Suprapubic skin (tissue), 4 donors: ENCODE data around the gene B4GALNT4. TPM values are rescaled to one million over a fixed set of nuclear protein-coding genes. Genes with fewer than 3 reads are reported as not detected.
"Not testable (repeated sequence)": the region's sequence is repeated elsewhere in the genome, so short reads cannot be mapped to it uniquely, and the experiment has no call there.

Experiments used
- DNase-seq, 2 donors: peaks; one replicate each; pipeline ENCODE4 v3.0.0-alpha.2; 2019; ENCODE audit warnings: low spot score in 2 of 2
- H3K27ac ChIP-seq: fragments of 200-600 bp; sonication (generic); one replicate; pipeline ENCODE4 v1.5.1; 2019
- H3K27me3 ChIP-seq: fragments of 200-600 bp; sonication (generic); one replicate; pipeline ENCODE4 v1.5.1; 2019
- H3K36me3 ChIP-seq: fragments of 200-600 bp; sonication (generic); one replicate; pipeline ENCODE4 v1.5.1; 2019
- H3K4me1 ChIP-seq: fragments of 200-600 bp; sonication (generic); one replicate; pipeline ENCODE4 v1.5.1; 2019
- H3K4me3 ChIP-seq: fragments of 200-600 bp; sonication (generic); one replicate; pipeline ENCODE4 v1.5.1; 2019; ENCODE audit warnings: mild to moderate bottlenecking
- H3K9me3 ChIP-seq: fragments of 200-600 bp; sonication (generic); one replicate; pipeline ENCODE4 v1.5.1; 2019
- EP300 ChIP-seq: sonication (generic); formaldehyde crosslinking; IDR thresholded peaks from one replicate; pipeline ENCODE4 v1.6.1; 2017; ENCODE audit warnings: antibody characterized with exemption
- POLR2A ChIP-seq, 2 donors: fragments of 450-650 bp; IDR thresholded peaks; one replicate each; pipeline ENCODE4 v1.6.1; 2017; ENCODE audit warnings: antibody characterized with exemption in 2 of 2, mild to moderate bottlenecking in 2 of 2, moderate library complexity in 2 of 2
- POLR2AphosphoS5 ChIP-seq, 3 donors: sonication (generic); formaldehyde crosslinking; IDR thresholded peaks; one replicate each; pipeline ENCODE4 v1.6.1; 2017; ENCODE audit warnings: antibody characterized with exemption in 3 of 3
- WGBS: methylation state at CpG from one replicate; pipeline ENCODE4 v1.1.5; 2018; 5-methylcytosine and 5-hydroxymethylcytosine counted together
- total RNA-seq, 4 donors: library from RNA; depleted of rRNA; stranded (reverse); fragments of >200 nt; gene quantifications; one replicate each; pipeline ENCODE4 v1.1.0, GENCODE V29; 2016
- TF ChIP-seq, protein P1 (sequence below), 2 donors: fragments of 200-600 bp in 1 of 2; fragments of 450-650 bp in 1 of 2; sonication (generic) in 1 of 2; IDR thresholded peaks; one replicate each; pipeline ENCODE4 v1.5.1; 2016 to 2019; ENCODE audit warnings: antibody characterized with exemption in 2 of 2, mild to moderate bottlenecking in 1 of 2, moderate library complexity in 1 of 2

Gene B4GALNT4
- total RNA-seq, 4 donors from 2014 or later: 1.2 to 3.0 (median 1.6) TPM

DNA sequence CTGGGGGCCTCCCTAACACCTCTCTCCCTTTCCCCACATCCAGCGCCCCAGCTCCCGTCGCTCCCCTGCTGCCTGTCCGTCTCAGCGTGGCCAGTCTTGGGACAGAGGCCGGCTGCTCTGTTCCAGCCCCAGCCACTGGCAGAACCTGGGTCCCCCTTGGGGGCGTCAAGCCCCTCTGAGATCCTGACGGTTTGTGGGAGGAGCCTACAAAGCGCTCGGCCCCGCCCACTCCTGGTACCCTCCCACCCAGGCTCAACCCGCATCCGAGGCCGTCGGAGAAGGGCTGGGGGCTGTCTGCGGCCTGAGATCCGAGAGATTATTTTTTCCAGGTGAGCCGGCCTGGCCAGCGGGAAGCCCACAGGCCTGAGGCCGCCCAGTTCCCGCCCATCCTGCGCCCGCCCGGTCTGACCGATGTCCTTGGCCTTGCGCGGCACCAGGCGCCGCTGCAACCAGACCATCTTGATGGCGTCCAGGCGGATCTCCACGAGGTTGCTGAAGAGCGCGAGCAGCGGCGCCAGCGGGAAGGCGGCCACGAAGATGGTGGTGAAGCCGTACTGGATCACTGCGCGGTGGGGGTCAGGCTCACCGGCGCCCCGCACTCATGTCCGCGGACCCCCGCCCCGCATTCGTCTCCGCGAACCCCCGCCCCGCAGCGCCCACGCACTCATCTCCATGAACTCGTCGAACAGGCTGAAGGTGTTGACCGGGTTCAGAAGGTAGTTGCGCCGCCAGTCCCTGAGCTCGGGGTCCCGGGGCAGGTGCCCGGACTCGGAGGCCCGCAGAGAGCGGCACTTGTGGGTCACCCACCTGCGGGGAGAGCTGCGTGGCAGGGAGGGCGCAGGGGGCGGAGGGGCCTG lies 51.0 kb downstream of the B4GALNT4 start:
- DNase-seq: no peak
- peaks cover 23% of the 10 kb centered on the region for H3K4me1 ChIP-seq
- no peaks in the 10 kb centered on the region for H3K9me3 ChIP-seq
- 76% methylated on average over 51 of the region's 71 CpGs for WGBS
- H3K4me3 ChIP-seq: no peak overlapping the region
- H3K27ac ChIP-seq: no peak overlapping the region
- H3K27me3 ChIP-seq: peaks cover 26% of the 10 kb centered on the region
- TF ChIP-seq POLR2A (IDR thresholded peaks at IDR 0.05) (no peak), EP300 (no peak), POLR2AphosphoS5 (IDR thresholded peaks at IDR 0.05) (no peak)
- TF ChIP-seq, protein P1, sequence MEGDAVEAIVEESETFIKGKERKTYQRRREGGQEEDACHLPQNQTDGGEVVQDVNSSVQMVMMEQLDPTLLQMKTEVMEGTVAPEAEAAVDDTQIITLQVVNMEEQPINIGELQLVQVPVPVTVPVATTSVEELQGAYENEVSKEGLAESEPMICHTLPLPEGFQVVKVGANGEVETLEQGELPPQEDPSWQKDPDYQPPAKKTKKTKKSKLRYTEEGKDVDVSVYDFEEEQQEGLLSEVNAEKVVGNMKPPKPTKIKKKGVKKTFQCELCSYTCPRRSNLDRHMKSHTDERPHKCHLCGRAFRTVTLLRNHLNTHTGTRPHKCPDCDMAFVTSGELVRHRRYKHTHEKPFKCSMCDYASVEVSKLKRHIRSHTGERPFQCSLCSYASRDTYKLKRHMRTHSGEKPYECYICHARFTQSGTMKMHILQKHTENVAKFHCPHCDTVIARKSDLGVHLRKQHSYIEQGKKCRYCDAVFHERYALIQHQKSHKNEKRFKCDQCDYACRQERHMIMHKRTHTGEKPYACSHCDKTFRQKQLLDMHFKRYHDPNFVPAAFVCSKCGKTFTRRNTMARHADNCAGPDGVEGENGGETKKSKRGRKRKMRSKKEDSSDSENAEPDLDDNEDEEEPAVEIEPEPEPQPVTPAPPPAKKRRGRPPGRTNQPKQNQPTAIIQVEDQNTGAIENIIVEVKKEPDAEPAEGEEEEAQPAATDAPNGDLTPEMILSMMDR (IDR thresholded peaks at IDR 0.05): no peak
- H3K36me3 ChIP-seq: no peaks in the 10 kb centered on the region

DNA sequence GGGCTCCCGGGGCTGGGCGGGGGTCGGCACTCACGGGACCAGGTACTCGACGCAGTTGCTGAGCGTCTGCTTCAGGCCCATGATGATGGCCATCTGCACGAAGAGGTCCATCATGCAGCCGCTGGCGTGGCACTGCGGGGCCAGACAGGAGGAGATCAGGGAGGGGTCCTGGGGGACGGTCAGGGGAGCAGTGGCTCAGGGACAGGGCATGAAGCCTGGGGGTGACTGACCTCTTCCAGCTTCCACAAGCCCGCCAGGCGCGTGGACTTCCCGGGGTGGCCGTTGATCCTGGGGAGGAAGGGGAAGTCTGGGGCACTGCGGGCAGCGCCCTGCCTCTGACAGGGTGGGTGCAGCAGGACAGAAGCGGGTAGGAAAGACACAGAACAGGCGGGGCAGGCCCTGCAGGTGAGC lies 51.6 kb downstream of the B4GALNT4 start:
- Histone ChIP-seq H3K27me3 (peaks cover 21% of the 10 kb centered on the region), H3K4me3 (no peak overlapping the region), H3K36me3 (no peaks in the 10 kb centered on the region), H3K27ac (no peak overlapping the region), H3K4me1 (peaks cover 19% of the 10 kb centered on the region), H3K9me3 (no peaks in the 10 kb centered on the region)
- TF ChIP-seq POLR2AphosphoS5 (IDR thresholded peaks at IDR 0.05) (no peak), POLR2A (IDR thresholded peaks at IDR 0.05) (no peak), EP300 (no peak)
- TF ChIP-seq, protein P1 (IDR thresholded peaks at IDR 0.05): no peak
- 90% methylated on average over 21 of the region's 21 CpGs for WGBS
- DNase-seq: no peak

DNA sequence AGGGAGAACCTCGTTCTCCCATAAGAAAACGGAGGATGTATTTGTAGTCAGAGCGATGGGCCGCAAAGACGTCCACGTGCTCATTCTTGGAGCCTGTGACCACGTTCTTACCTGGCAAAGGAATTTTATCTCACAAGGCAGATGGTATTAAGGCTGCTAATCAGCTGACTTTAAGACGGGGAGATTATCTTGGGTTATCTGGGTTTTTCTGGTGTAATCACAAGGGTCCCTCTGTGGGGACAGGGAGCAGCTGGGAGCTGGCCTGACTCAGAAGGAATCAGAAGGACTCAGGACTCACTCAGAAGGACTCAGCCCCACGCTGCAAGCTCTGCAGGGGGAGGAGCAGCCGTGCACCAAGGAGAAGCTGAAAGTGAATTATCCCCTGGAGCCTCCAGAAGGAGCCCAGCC lies 53.0 kb downstream of the B4GALNT4 start:
- Histone ChIP-seq H3K27ac (no peak overlapping the region), H3K27me3 (peaks cover 10% of the 10 kb centered on the region), H3K9me3 (no peaks in the 10 kb centered on the region), H3K36me3 (no peaks in the 10 kb centered on the region), H3K4me3 (no peak overlapping the region), H3K4me1 (peaks cover 6% of the 10 kb centered on the region)
- DNase-seq: no peak
- 82% methylated on average over 9 of the region's 10 CpGs for WGBS
- TF ChIP-seq EP300 (no peak), POLR2AphosphoS5 (IDR thresholded peaks at IDR 0.05) (no peak), POLR2A (IDR thresholded peaks at IDR 0.05) (no peak)
- TF ChIP-seq, protein P1 (IDR thresholded peaks at IDR 0.05): no peak

DNA sequence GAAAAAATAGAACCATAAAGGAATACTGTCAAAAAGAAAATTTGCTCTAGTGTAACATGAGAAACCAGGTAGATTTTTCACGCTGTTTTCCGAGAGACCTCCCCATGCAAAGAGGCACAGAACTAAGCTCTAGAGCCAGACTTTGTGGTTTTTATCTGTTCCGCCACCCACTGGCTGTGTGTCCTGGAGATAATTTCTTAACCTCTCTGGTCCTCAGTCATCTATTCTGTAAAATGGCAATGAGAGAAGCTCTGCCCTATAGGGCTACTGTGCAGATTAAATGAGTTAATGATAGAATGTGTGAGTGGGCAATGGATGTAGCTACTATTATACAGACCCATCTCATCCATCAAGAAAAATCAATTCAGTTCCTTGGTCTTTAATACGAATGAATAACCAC lies 54.9 kb downstream of the B4GALNT4 start:
- TF ChIP-seq POLR2A (IDR thresholded peaks at IDR 0.05) (no peak), POLR2AphosphoS5 (IDR thresholded peaks at IDR 0.05) (no peak), EP300 (no peak)
- TF ChIP-seq, protein P1 (IDR thresholded peaks at IDR 0.05): no peak
- Histone ChIP-seq H3K36me3 (peaks cover 5% of the 10 kb centered on the region), H3K4me1 (no peaks in the 10 kb centered on the region), H3K9me3 (no peaks in the 10 kb centered on the region), H3K4me3 (no peak overlapping the region), H3K27ac (no peak overlapping the region), H3K27me3 (no peaks in the 10 kb centered on the region)
- no peak for DNase-seq
- 88% methylated on average over 4 of the region's 4 CpGs for WGBS

DNA sequence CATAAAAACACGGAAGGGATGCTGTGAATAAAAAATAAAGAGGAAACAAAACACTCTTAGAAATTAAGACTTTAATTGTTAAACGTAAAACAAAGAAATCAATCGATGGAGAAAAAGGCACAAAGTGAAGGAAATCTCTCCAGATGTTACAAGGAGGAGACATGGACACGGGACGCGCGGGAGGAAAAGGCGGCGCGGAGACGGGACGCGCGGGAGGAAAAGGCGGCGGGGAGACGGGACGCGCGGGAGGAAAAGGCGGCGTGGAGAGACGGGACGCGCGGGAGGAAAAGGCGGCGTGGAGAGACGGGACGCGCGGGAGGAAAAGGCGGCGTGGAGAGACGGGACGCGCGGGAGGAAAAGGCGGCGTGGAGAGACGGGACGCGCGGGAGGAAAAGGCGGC lies 55.5 kb downstream of the B4GALNT4 start:
- H3K36me3 ChIP-seq, DNase-seq, H3K9me3 ChIP-seq, H3K27me3 ChIP-seq, H3K4me1 ChIP-seq, H3K27ac ChIP-seq, H3K4me3 ChIP-seq: not testable (repeated sequence)
- 57% methylated on average over 32 of the region's 45 CpGs for WGBS
